ENCODE measurements around the gene CDK3.
A peak's percentile ranks its signal among the peaks of the same experiment; 100 is the strongest.

Gene CDK3

GRCh38 chr17:75991396-75991795 is 9.3 kb upstream of the CDK3 start:
- DNase-seq, result no peak

GRCh38 chr17:75994802-75995370 is 5.8 kb upstream of the CDK3 start:
- no peak for DNase-seq

- DNase-seq, result no peak
Measured at GRCh38 chr17:75995385-75995925, 5.2 kb upstream of the CDK3 start.

- peak in 2 of 51 donors; percentile 9 to 15 for DNase-seq
Measured at GRCh38 chr17:75996665-75997590, 3.7 kb upstream of the CDK3 start.

DNA sequence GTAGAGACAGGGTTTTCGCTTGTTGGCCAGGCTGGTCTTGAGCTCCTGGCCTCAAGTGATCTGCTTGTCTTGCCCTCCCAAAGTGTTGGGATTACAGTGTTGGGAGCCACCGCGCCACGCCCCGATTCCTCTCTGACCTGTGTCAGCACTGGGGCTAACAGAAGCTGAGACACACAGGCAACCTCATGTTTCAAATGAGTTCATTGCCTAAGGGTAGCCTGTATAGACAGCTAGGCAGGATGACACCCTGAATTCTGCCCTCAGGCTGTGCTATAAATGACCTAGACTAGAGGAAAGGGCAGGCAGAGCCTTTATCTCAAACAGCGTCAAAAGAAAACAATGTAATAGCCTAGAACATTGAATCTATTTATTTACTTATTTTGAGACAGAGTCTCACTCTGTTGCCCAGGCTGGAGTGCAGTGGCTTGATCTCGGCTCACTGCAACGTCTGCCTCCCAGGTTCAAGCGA is 2.3 kb upstream of the CDK3 start:
- no peak for DNase-seq

GRCh38 chr17:76000016-76000754 is 470 bp upstream of the CDK3 start:
- DNase-seq, result peak in 8 of 51 donors; percentile 6 to 27 (median 16)

DNA sequence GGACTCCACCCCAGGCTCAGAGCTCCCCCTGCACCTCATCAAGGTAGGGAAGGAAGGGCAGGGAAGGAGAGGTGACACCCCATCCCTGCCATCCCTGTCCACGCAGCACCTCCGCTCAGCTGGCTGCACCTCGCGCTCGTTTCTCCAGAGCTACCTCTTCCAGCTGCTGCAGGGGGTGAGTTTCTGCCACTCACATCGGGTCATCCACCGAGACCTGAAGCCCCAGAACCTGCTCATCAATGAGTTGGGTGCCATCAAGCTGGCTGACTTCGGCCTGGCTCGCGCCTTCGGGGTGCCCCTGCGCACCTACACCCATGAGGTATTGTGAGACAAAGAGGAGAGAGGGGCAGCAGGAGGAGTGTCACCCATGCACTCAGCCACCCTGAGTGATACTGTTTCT is 1.4 kb downstream of the CDK3 start:
- no peak for DNase-seq

- peak in 1 of 51 donors; percentile 5 for DNase-seq
Measured at GRCh38 chr17:76003915-76004314, 3.3 kb downstream of the CDK3 start.

DNA sequence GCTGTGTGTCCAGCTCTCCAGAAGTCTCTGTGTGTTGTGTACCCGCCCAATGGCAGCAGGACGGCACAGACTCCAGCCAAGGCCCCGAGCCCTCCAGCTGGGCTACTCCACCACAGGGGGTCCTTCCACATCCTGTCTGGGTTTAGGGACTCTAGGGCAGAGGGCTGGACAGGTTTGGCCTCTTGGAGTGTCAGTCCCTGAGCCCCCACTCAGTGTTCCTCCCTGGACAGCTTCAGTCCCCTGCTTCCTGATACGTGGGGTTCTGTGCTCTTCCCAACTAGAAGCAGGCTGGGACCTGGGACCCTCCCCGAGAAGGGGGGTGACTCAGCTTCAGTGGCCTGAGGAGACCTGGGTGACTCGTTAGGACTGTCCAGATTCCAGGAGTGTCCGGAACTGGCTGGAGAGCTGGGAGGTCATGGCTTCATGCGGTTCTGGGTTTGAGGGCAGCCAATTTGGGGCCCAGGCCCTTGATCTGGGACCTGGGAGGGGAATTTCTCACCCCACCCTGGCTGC is 4.2 kb downstream of the CDK3 start:
- no peak for DNase-seq

GRCh38 chr17:76005263-76006149 is 4.9 kb downstream of the CDK3 start:
- peak in 49 of 51 donors; percentile 6 to 80 (median 41) for DNase-seq

GRCh38 chr17:76007131-76007849 is 6.6 kb downstream of the CDK3 start:
- DNase-seq, result no peak

DNA sequence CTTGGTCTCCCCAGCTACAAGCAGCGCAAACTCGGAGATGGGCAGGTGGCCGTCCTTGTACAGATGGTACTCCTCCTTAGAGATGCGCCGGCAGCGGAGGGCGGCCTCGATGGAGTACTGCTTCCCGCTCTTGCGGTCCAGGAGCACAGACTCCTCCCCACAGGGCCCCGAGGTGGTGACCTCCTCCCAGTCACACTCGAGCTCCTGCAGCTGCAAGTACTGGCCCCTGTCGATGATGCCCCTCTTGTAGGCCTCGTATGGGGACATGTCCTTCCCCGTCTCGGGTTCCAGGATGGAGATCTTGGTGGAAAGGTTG is 7.2 kb downstream of the CDK3 start:
- DNase-seq, result no peak

GRCh38 chr17:76008208-76008607 is 7.6 kb downstream of the CDK3 start:
- DNase-seq, result no peak

DNA sequence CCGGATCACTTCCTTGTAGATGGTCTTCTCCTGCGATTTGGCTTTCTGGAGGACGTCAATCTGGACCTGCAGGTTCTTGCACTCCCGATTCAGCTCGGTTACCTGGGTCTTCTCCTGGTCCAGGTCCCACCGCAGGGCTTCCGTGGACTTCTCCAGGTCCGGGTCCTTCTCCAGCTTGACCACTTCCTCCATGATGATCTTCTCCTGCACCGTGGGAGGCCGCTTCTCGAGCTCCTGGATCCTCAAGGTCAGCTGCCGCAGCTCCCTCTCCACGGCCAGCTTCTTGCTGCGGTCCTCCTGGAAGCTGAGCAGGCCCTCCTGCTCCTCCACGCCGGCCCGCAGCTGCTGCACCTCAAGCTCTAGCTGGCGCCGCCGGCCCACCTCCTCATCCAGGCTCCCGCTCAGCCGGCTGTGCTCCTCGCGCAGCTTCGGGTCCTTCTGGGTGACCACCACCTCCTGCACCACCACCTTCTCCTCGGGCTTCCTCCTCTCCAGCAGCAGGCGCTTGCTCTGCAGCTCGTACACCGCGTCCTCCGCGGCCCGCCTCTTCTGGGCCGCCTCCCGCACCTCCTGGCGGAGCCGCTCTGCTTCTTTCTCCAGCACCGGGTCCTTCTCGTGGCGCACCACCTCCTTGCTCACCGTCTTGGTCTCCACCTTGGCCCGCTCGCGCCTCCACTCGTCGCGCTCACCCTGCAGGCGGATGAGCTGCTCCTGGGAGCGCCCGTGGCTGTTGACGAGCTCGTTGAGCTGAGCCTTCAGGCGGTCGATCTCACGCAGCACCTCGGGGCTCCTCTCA is 8.2 kb downstream of the CDK3 start:
- no peak for DNase-seq

DNA sequence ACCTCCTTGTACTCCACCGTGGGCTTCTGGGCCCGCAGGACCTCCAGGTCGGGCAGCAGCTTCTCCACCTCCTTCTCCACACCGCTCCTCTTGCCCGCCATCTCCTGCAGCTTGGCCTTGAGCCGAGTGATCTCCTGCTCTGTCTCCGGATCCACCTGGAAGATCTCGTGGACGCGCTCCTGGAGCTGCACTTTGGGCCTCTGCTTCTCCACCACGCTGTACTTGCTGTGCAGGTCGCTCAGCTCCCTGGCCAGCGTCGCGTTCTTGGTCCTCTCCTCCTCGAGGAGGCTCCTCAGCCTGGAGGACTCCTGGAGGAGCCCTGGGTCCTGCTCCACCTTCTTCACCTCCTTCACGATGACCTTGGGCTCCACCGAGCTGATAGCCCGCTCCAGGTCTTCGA is 8.8 kb downstream of the CDK3 start:
- no peak for DNase-seq

DNA sequence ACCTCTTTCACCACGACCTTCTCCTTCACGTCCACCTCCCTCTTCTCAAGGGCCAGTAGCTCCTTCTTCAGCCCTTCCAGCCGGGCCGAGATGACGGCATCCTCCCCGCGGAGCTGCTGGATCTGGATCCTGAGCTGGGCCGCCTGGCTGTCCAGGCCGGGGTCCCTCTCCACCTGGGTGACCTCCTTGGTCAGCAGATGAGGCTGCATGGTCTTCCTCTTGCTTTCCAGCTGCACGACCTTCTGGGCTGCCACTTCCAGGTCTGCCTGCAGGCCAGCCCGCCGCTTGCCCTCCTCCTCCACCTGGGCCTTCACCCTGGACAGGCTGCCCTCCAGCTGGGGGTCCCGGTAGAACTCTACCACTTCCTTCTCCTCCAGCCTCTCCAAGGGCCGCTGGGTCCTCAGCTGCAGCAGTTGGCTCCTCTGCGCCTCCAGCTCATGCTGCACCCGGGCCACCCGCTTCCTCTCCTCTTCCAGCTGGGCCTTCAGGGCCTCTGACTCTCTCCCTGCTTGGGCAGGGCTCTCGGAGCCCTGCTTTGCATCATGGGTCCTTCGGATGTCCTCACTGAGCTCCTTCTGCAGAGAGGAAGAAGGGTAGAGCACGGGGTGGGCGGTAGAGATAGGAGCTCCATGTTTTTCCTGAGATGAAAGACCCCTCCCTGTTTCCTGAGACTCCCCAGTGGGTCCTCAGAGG is 9.5 kb downstream of the CDK3 start:
- no peak for DNase-seq

DNA sequence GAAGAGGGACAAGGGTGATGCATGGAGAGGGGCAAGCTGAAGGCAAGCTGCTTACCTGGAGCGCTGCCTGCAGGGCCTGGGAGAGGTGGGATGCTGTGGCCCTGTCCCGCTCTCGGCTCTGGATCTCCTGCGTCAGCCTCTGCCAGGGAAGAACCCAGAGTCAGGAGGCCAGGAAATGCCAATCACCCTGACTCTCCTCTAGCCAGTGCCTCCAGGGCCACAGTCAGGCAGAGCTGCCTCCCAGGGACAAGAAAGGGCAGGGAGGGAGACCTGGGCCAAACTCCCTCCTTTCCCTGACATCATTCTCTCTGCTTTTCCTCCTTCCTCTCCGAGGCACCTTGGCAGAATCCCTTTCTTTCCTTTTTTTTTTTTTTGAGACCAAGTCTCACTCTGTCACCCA is 11.3 kb downstream of the CDK3 start:
- no peak for DNase-seq

DNA sequence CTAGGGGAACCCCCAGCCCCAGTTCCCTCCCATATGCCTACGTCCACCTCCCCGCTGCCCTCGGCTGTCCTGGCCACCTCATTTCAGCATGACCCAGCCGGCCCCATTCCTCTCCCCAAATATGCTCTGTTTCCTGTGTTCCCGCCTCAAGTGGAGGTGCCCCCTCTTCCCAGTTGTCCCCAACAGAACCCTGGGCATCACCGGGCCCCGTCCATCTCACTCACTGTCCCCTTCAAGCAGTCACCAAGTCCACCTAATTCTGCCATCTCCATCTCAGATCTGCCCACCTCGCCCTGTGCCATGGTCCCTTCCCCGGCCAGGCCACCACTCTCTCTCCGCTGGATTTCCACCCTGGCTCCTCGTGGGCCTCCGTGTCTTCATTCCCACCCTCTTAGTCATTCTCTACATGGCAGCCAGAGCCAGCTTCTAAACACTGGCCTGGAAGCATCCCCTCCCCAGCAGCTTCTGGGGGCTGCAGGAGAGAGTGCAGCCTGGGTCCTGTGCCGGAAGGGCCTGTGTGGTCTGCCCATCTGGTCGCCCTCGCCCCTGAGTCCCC is 12.8 kb downstream of the CDK3 start:
- no peak for DNase-seq
